Measurements from ENCODE around the gene NCEH1.

The NCEH1 gene

DNA sequence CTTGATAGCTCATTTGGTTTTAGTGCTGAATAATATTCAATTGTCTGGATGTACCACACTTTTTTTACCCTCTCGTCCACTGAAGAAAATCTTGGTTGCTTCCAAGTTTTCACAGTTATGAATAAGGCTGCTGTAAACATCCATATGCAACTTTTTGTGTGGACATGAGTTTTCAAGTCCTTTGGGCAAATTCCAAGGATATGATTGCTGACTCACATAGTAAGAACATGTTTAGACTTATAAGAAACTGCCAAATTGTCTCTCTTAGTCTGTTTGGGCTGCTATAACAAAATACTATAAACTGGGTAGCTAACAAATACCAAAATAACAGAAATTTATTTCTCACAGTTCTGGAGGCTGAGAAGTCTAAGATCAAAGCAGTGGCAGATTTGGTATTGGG is 128.2 kb downstream of the NCEH1 start:
- Histone ChIP-seq H3K36me3 (ENCODE audit: insufficient read depth, low read length) (no peaks in the 10 kb centered on the region), H3K79me2 (ENCODE audit: control insufficient read depth, insufficient read depth, low read length, unreplicated experiment) (no peaks in the 10 kb centered on the region), H3K27ac (ENCODE audit: low read depth, low read length) (no peak overlapping the region), H2AFZ (ENCODE audit: low read length, unreplicated experiment) (no peak overlapping the region), H3K4me3 (ENCODE audit: low read depth, low read length) (no peak overlapping the region), H3K4me1 (ENCODE audit: control insufficient read depth, insufficient read depth, low read length, unreplicated experiment) (peaks cover 27% of the 10 kb centered on the region), H3K27me3 (ENCODE audit: insufficient read depth, low read length) (no peaks in the 10 kb centered on the region)

DNA sequence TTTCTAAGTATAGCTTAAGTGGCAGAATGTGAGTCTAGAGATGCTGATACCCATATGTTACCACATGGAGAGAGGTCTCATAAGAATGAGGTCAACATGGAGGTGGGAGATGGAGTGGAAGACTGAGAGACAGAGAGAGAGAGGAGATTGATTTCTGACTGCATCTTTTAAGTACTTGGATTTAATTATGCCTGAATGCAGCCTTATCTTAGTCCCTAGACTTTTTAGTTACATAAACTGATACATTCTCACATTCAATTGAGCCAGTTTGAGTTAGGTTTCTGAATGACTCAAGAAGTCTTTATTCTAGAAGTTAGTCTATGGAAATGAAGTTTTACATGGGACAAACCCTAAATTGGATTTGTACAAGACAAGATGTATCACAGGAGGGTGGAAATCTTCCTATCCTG is 129.1 kb downstream of the NCEH1 start:
- Histone ChIP-seq H3K27me3 (ENCODE audit: insufficient read depth, low read length) (no peaks in the 10 kb centered on the region), H3K27ac (ENCODE audit: low read depth, low read length) (no peak overlapping the region), H2AFZ (ENCODE audit: low read length, unreplicated experiment) (no peak overlapping the region), H3K36me3 (ENCODE audit: insufficient read depth, low read length) (no peaks in the 10 kb centered on the region), H3K79me2 (ENCODE audit: control insufficient read depth, insufficient read depth, low read length, unreplicated experiment) (no peaks in the 10 kb centered on the region), H3K4me1 (ENCODE audit: control insufficient read depth, insufficient read depth, low read length, unreplicated experiment) (peaks cover 23% of the 10 kb centered on the region), H3K4me3 (ENCODE audit: low read depth, low read length) (no peak overlapping the region)

DNA sequence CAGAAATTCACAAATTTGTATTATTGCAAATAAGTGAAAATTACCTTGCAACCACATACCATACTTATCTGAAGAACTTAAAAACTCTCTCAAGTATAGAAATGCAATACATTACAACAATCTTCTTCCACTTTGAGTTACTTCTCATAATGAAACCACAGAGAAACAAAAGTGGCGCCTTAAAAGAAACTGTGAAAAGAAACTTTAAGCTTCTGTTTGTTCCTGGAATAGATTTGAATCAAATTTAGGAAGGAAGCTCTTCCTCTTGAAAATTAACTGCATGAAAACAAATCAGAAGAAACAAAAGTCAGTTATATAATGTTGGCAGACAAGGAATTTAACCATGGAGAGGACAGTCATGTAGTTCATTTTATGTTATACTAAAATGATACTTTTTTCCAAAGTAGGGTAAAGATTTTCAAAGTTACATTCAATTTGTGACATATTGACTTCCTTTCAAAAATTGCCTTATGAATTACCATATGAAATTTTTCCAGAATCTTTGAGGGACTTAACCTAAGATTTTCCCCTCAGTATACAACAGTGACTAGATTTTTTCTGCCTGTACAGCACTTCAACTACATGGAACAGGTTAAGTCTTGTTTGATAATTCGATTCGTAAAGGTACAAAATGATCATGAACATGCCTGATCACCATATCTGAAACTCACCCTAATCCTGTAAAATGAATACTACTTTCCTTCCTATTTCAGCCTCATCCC is 130.0 kb downstream of the NCEH1 start:
- Histone ChIP-seq H3K4me1 (ENCODE audit: control insufficient read depth, insufficient read depth, low read length, unreplicated experiment) (peaks cover 14% of the 10 kb centered on the region), H2AFZ (ENCODE audit: low read length, unreplicated experiment) (peak overlapping the region; percentile 32), H3K27ac (ENCODE audit: low read depth, low read length) (no peak overlapping the region), H3K27me3 (ENCODE audit: insufficient read depth, low read length) (no peaks in the 10 kb centered on the region), H3K4me3 (ENCODE audit: low read depth, low read length) (no peak overlapping the region), H3K36me3 (ENCODE audit: insufficient read depth, low read length) (no peaks in the 10 kb centered on the region), H3K79me2 (ENCODE audit: control insufficient read depth, insufficient read depth, low read length, unreplicated experiment) (no peaks in the 10 kb centered on the region)
